ENCODE results near the gene ADGRB3.

The ADGRB3 gene

GRCh38 chr6:68704485-68704884 is 69.4 kb downstream of the ADGRB3 start:
- DNase-seq (ENCODE audit: low spot score): no peak

- DNase-seq (ENCODE audit: low spot score): no peak
These were observed 74.0 kb downstream of the ADGRB3 start for GRCh38 chr6:68709091-68709490.

- DNase-seq (ENCODE audit: low spot score): no peak
These were observed 74.8 kb downstream of the ADGRB3 start for GRCh38 chr6:68709882-68710281.

- no peak for DNase-seq (ENCODE audit: low spot score)
These were observed 75.4 kb downstream of the ADGRB3 start for GRCh38 chr6:68710496-68710895.

GRCh38 chr6:68710916-68711315 is 75.8 kb downstream of the ADGRB3 start:
- DNase-seq (ENCODE audit: low spot score): no peak

- DNase-seq (ENCODE audit: low spot score): no peak
These were observed 76.4 kb downstream of the ADGRB3 start for GRCh38 chr6:68711386-68712000.

- no peak for DNase-seq (ENCODE audit: low spot score)
These were observed 81.5 kb downstream of the ADGRB3 start for GRCh38 chr6:68716620-68717019.

- DNase-seq (ENCODE audit: low spot score): no peak
These were observed 83.4 kb downstream of the ADGRB3 start for GRCh38 chr6:68718385-68719073.

- no peak for DNase-seq (ENCODE audit: low spot score)
These were observed 84.7 kb downstream of the ADGRB3 start for GRCh38 chr6:68719761-68720160.

- DNase-seq (ENCODE audit: low spot score): no peak
These were observed 87.9 kb downstream of the ADGRB3 start for GRCh38 chr6:68722891-68723527.

GRCh38 chr6:68724060-68724459 is 89.0 kb downstream of the ADGRB3 start:
- DNase-seq (ENCODE audit: low spot score): no peak

GRCh38 chr6:68726337-68726736 is 91.3 kb downstream of the ADGRB3 start:
- no peak for DNase-seq (ENCODE audit: low spot score)

GRCh38 chr6:68726992-68727391 is 91.9 kb downstream of the ADGRB3 start:
- no peak for DNase-seq (ENCODE audit: low spot score)

- no peak for DNase-seq (ENCODE audit: low spot score)
These were observed 92.6 kb downstream of the ADGRB3 start for GRCh38 chr6:68727699-68728098.

- no peak for DNase-seq (ENCODE audit: low spot score)
These were observed 93.3 kb downstream of the ADGRB3 start for GRCh38 chr6:68728159-68728979.

GRCh38 chr6:68729377-68729903 is 94.4 kb downstream of the ADGRB3 start:
- DNase-seq (ENCODE audit: low spot score): no peak

- no peak for DNase-seq (ENCODE audit: low spot score)
These were observed 95.4 kb downstream of the ADGRB3 start for GRCh38 chr6:68730291-68731054.

- no peak for DNase-seq (ENCODE audit: low spot score)
These were observed 97.3 kb downstream of the ADGRB3 start for GRCh38 chr6:68732423-68732822.

- DNase-seq (ENCODE audit: low spot score): no peak
These were observed 100.8 kb downstream of the ADGRB3 start for GRCh38 chr6:68735866-68736265.

GRCh38 chr6:68737061-68737460 is 102.0 kb downstream of the ADGRB3 start:
- no peak for DNase-seq (ENCODE audit: low spot score)

GRCh38 chr6:68738039-68738438 is 103.0 kb downstream of the ADGRB3 start:
- DNase-seq (ENCODE audit: low spot score): no peak

Measured in germinal center (tissue), 1 donor.